SH-SY5Y (cell line): ENCODE measurements around the gene KRT76.

ENCODE experiments used
- GATA2 ChIP-seq: IDR thresholded peaks from 2 replicates; pipeline ENCODE4 v1.6.1; 2011; ENCODE audit warnings: mild to moderate bottlenecking, low read depth, low read length
- GATA3 ChIP-seq: IDR thresholded peaks from 2 replicates; pipeline ENCODE4 v1.6.1; 2011; ENCODE audit warnings: low read depth, mild to moderate bottlenecking, low read length, moderate library complexity

DNA sequence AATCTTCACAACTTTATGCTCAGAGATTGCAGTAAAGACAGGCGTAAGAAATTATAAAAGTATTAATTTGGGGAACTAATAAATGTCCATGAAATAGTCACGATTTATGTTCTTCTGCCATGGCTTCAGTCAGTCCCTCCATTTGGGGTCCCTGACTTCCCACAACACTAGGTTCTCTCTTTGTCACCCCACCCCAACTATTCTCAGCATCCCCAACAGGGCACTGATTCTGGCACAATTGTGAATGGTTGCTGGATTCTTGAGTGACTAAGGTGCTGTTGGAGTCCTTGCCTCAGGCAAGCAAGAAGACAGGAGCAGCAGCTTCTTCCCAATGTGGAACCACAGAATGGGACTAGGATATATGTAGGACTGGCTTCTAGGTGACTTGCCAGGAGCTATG, 15.3 kb downstream of the KRT76 start:
- no peak for TF ChIP-seq GATA2
- TF ChIP-seq GATA3, result no peak
